Myocyte (in vitro differentiated cells): Measurements from ENCODE around the gene NFE2L3. TPM values are rescaled to one million over a fixed set of nuclear protein-coding genes. Genes with fewer than 3 reads are reported as not detected.

Experiments
- DNase-seq: peaks from one replicate; pipeline ENCODE4 v3.0.0-alpha.2; 2012; ENCODE audit warnings: low read depth
- total RNA-seq: library from RNA; depleted of rRNA; stranded (reverse); fragments of >200 nt; gene quantifications from 2 replicates; pipeline ENCODE4 v1.2.3, GENCODE V29; 2014

NFE2L3 gene
- total RNA-seq, 1 donor from 2014 or later, result 0.88 TPM

GRCh38 chr7:26198133-26198780 is 46.3 kb downstream of the NFE2L3 start:
- peak; percentile 57 for DNase-seq

- no peak for DNase-seq
Observed at GRCh38 chr7:26198781-26199169, 46.8 kb downstream of the NFE2L3 start.

- peak; percentile 81 for DNase-seq
Observed at GRCh38 chr7:26199301-26200037, 47.5 kb downstream of the NFE2L3 start.

GRCh38 chr7:26200038-26200443 is 48.0 kb downstream of the NFE2L3 start:
- DNase-seq, result peak; percentile 75

GRCh38 chr7:26200444-26201246 is 48.6 kb downstream of the NFE2L3 start, which contains the start of gene HNRNPA2B1:
TSS of gene HNRNPA2B1 (minus strand) at chr7:26200746. CDS start at chr7:26200577, 169 bp downstream.
- peak; percentile 99 for DNase-seq

GRCh38 chr7:26201247-26202018 is 49.4 kb downstream of the NFE2L3 start, which contains the start of gene CBX3:
TSS of gene CBX3 (plus strand) at chr7:26201745. CDS start at chr7:26202999, 1,254 bp downstream.
- peak; percentile 92 for DNase-seq

GRCh38 chr7:26202019-26202990 is 50.3 kb downstream of the NFE2L3 start:
- peak; percentile 62 for DNase-seq

GRCh38 chr7:26203016-26203415 is 51.0 kb downstream of the NFE2L3 start:
- DNase-seq, result no peak

- no peak for DNase-seq
Observed at GRCh38 chr7:26208040-26208439, 56.0 kb downstream of the NFE2L3 start.

- DNase-seq, result no peak
Observed at GRCh38 chr7:26212921-26213718, 61.1 kb downstream of the NFE2L3 start.

GRCh38 chr7:26213807-26214515 is 62.0 kb downstream of the NFE2L3 start:
- no peak for DNase-seq

GRCh38 chr7:26216049-26216448 is 64.1 kb downstream of the NFE2L3 start:
- DNase-seq, result no peak

GRCh38 chr7:26224359-26224758 is 72.4 kb downstream of the NFE2L3 start:
- DNase-seq, result no peak

GRCh38 chr7:26227987-26228386 is 76.0 kb downstream of the NFE2L3 start:
- DNase-seq, result no peak

- no peak for DNase-seq
Observed at GRCh38 chr7:26233902-26234511, 82.0 kb downstream of the NFE2L3 start.
